Endothelial cell of umbilical vein (primary cell): Measurements from ENCODE around the gene EEF1A1. TPM values are rescaled to one million over a fixed set of nuclear protein-coding genes. Genes with fewer than 3 reads are reported as not detected.

Experiments used
- BruUV-seq: library from RNA; stranded (reverse); fragments of 400-500 nt; replicated peaks from 2 replicates; lab custom pipeline; 2021; lab: Mats Ljungman, UMichigan
- CTCF ChIA-PET: fragments of 300-600, 350-600 bp; sonication (Branson Sonifier 250); formaldehyde crosslinking; loops from one replicate; lab custom pipeline; 2021; ENCODE audit warnings: antibody characterized with exemption, inconsistent platforms; lab: Charles Lee
- POLR2A ChIA-PET: fragments of 300-600, 350-600 bp; sonication (Branson Sonifier 250); formaldehyde crosslinking; loops from one replicate; lab custom pipeline; 2021; ENCODE audit warnings: antibody characterized with exemption, inconsistent platforms; lab: Charles Lee
- DNase-seq: peaks from one replicate; pipeline ENCODE4 v3.0.0-alpha.2; 2011; ENCODE audit warnings: low read depth, low spot score
- FAIRE-seq: peaks from 2 replicates; lab custom pipeline; 2011; peaks lifted over from hg19 to GRCh38; lab: Jason Lieb, UNC
- H2AFZ ChIP-seq: 2 replicates; pipeline ENCODE4 v1.6.0; 2012; ENCODE audit warnings: low read depth, low read length, control low read depth, inconsistent platforms
- H3K27ac ChIP-seq: 2 replicates; pipeline ENCODE4 v1.5.1; 2011; ENCODE audit warnings: low read depth, mild to moderate bottlenecking, control low read depth, low read length, moderate library complexity; ENCODE audit not compliant: insufficient read depth
- H3K27me3 ChIP-seq, 2 experiments: 2 replicates each; pipeline versions ENCODE4 v1.6.0 to v1.6.1; 2011; ENCODE audit warnings: low read length in 2 of 2, mixed read lengths in 1 of 2; ENCODE audit not compliant: control insufficient read depth in 2 of 2, insufficient read depth in 2 of 2
- H3K36me3 ChIP-seq, 2 experiments: 2 replicates in 1 of 2; 3 replicates in 1 of 2; pipeline ENCODE4 v1.5.1; 2011; ENCODE audit warnings: low read length in 2 of 2, mild to moderate bottlenecking in 1 of 2, moderate library complexity in 1 of 2; ENCODE audit not compliant: control insufficient read depth in 2 of 2, insufficient read depth in 2 of 2; ENCODE audit errors: extremely low read depth in 1 of 2
- H3K4me1 ChIP-seq: 3 replicates; pipeline ENCODE4 v1.5.1; 2011; ENCODE audit warnings: mild to moderate bottlenecking, low read length; ENCODE audit not compliant: control insufficient read depth, insufficient read depth; ENCODE audit errors: extremely low read depth
- H3K4me2 ChIP-seq: 2 replicates; pipeline ENCODE4 v1.6.1; 2011; ENCODE audit warnings: low read length, control low read depth, mixed read lengths; ENCODE audit not compliant: insufficient read depth
- H3K4me3 ChIP-seq, 3 experiments: fragments of 200-600 bp in 1 of 3; sonication (generic), shearing (Covaris generic) in 1 of 3; replicated peaks in 1 of 3; 2 replicates each; pipeline ENCODE4 v1.5.1; 2011 to 2016; ENCODE audit warnings: control low read depth in 3 of 3, low read length in 3 of 3, mild to moderate bottlenecking in 2 of 3, inconsistent platforms in 1 of 3, low read depth in 1 of 3, moderate library complexity in 1 of 3; ENCODE audit not compliant: insufficient read depth in 1 of 3
- H3K79me2 ChIP-seq: 2 replicates; pipeline ENCODE4 v1.6.0; 2012; ENCODE audit warnings: low read length, inconsistent platforms; ENCODE audit not compliant: control insufficient read depth, insufficient read depth
- H3K9ac ChIP-seq: replicated peaks from 2 replicates; pipeline ENCODE3; 2011; ENCODE audit warnings: low read length, control low read depth; ENCODE audit not compliant: insufficient read depth; ENCODE audit errors: extremely low read depth
- H3K9me1 ChIP-seq: replicated peaks from 3 replicates; pipeline ENCODE4 v1.6.0; 2011; ENCODE audit warnings: mild to moderate bottlenecking, low read length; ENCODE audit not compliant: control insufficient read depth, insufficient read depth; ENCODE audit errors: extremely low read depth
- H3K9me3 ChIP-seq: replicated peaks from 2 replicates; pipeline ENCODE4 v1.5.1; 2012; ENCODE audit warnings: low read length, inconsistent platforms; ENCODE audit not compliant: control insufficient read depth, insufficient read depth
- H4K20me1 ChIP-seq: replicated peaks from 2 replicates; pipeline ENCODE3; 2011; ENCODE audit warnings: mild to moderate bottlenecking, low read length; ENCODE audit not compliant: control insufficient read depth, insufficient read depth; ENCODE audit errors: extremely low read depth
- CTCF ChIP-seq, 2 donors: IDR thresholded peaks; 1 replicate in 1 of 2; 2 replicates in 1 of 2; pipeline ENCODE4 v1.5.1; 2011; ENCODE audit warnings: low read length in 2 of 2, mild to moderate bottlenecking in 2 of 2, moderate library complexity in 2 of 2, control low read depth in 1 of 2, inconsistent platforms in 1 of 2, low read depth in 1 of 2; ENCODE audit not compliant: insufficient read depth in 1 of 2; ENCODE audit errors: extremely low read depth in 1 of 2
- EZH2 ChIP-seq: IDR thresholded peaks from 2 replicates; pipeline ENCODE4 v1.6.1; 2012; ENCODE audit warnings: borderline replicate concordance, low read depth, mild to moderate bottlenecking, moderate library complexity, low read length, inconsistent platforms; ENCODE audit not compliant: severe bottlenecking
- FOS ChIP-seq: IDR thresholded peaks from 2 replicates; pipeline ENCODE4 v1.6.1; 2011; ENCODE audit warnings: mild to moderate bottlenecking, low read length, moderate library complexity, borderline replicate concordance; ENCODE audit not compliant: insufficient read depth
- GATA2 ChIP-seq: IDR thresholded peaks from 2 replicates; pipeline ENCODE4 v1.7.0; 2011; ENCODE audit warnings: low read depth, mild to moderate bottlenecking, moderate library complexity, mixed read lengths, low read length; ENCODE audit not compliant: insufficient read length, insufficient read depth
- JUN ChIP-seq: IDR thresholded peaks from 2 replicates; pipeline ENCODE4 v1.6.1; 2011; ENCODE audit warnings: borderline replicate concordance, low read depth; ENCODE audit not compliant: insufficient read length, insufficient read depth
- MYC ChIP-seq: IDR thresholded peaks from one replicate; pipeline ENCODE4 v1.6.1; 2011; ENCODE audit warnings: mild to moderate bottlenecking, low read depth, low read length
- POLR2A ChIP-seq: IDR thresholded peaks from 2 replicates; pipeline ENCODE4 v1.6.1; 2012; ENCODE audit warnings: low read depth, mild to moderate bottlenecking, control low read depth, low read length
- POLR2AphosphoS5 ChIP-seq: IDR thresholded peaks from 2 replicates; pipeline ENCODE4 v1.6.1; 2012; ENCODE audit warnings: low read depth, mild to moderate bottlenecking, control low read depth, low read length, moderate library complexity; ENCODE audit not compliant: insufficient read depth
- dilution Hi-C: fragments of 300-500 bp; cut with MboI; formaldehyde crosslinking; loops from one replicate; pipeline ENCODE4 v1.15.0; 2019; ENCODE audit warnings: low sequenced_read_pairs; ENCODE audit not compliant: extremely low pct_ligation_motif_present
- intact Hi-C: fragments of 100-400 bp; cut with micrococcal nuclease; formaldehyde crosslinking; loops from one replicate; pipeline ENCODE4 v1.10.0; 2022
- polyA plus RNA-seq, 4 experiments: library from polyadenylated mRNA; depleted of rRNA in 3 of 4; stranded (reverse) in 3 of 4; unstranded in 1 of 4; fragments of >200 nt; gene quantifications; 2 replicates each; pipeline versions ENCODE4 v1.2.1 to v1.2.3, GENCODE V29; 2011 to 2012; ENCODE audit warnings: missing spikeins in 1 of 4
- total RNA-seq: library from RNA; stranded (reverse); gene quantifications from 2 replicates; pipeline ENCODE4 v1.2.3, GENCODE V29; 2021
- TF ChIP-seq, protein P1 (sequence below): IDR thresholded peaks from 2 replicates; pipeline ENCODE4 v1.6.1; 2011; ENCODE audit not compliant: insufficient read depth, insufficient read length

The EEF1A1 gene
- total and polyA plus RNA-seq, 2 donors (not counting 3 experiments of a cell fraction or from before 2014, with no cell fraction given) = 9,186 to 11,104 TPM

GRCh38 chr6:73476723-73477122, 44.1 kb downstream of the EEF1A1 start:
- no peaks in the 10 kb centered on the region for H3K4me1 ChIP-seq
- no peaks in the 10 kb centered on the region for H3K27me3 ChIP-seq
- DNase-seq = no peak
- no peak overlapping the region for H3K4me3 ChIP-seq
- H4K20me1 ChIP-seq = no peaks in the 10 kb centered on the region
- intact Hi-C loops (no loop called here), dilution Hi-C loops (no loop called here)
- H3K9me3 ChIP-seq = no peaks in the 10 kb centered on the region
- TF ChIP-seq FOS (no peak), EZH2 (no peak), CTCF (IDR thresholded peaks at IDR 0.05; ENCODE audit: extremely low read depth in 1 of 2, insufficient read depth in 1 of 2, low read depth in 1 of 2, low read length in 2 of 2) (no peak), POLR2A (no peak), POLR2AphosphoS5 (no peak), JUN (no peak), GATA2 (no peak), MYC (no peak)
- TF ChIP-seq, protein P1, sequence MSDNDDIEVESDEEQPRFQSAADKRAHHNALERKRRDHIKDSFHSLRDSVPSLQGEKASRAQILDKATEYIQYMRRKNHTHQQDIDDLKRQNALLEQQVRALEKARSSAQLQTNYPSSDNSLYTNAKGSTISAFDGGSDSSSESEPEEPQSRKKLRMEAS = no peak
- no peak overlapping the region for H3K9ac ChIP-seq
- POLR2A ChIA-PET = no interaction called here
- H2AFZ ChIP-seq = no peak overlapping the region
- no peaks in the 10 kb centered on the region for H3K79me2 ChIP-seq
- CTCF ChIA-PET = interaction anchor here (0.7 kb wide), 1 partner anchor 15 kb away, joined by 3 read pairs; the partner anchor contains the start of gene MTO1
- H3K27ac ChIP-seq = no peak overlapping the region
- no TSS peak for BruUV-seq
- no peak for FAIRE-seq
- no peaks in the 10 kb centered on the region for H3K9me1 ChIP-seq
- no peak overlapping the region for H3K4me2 ChIP-seq
- H3K36me3 ChIP-seq = peaks cover 13 to 18% of the 10 kb centered on the region in 2 experiments
